ENCODE measurements around the gene ZNF557. TPM values are rescaled to one million over a fixed set of nuclear protein-coding genes. Genes with fewer than 3 reads are reported as not detected.

Gene ZNF557
- total RNA-seq, 1 donor from 2014 or later = 13.5 TPM

DNA sequence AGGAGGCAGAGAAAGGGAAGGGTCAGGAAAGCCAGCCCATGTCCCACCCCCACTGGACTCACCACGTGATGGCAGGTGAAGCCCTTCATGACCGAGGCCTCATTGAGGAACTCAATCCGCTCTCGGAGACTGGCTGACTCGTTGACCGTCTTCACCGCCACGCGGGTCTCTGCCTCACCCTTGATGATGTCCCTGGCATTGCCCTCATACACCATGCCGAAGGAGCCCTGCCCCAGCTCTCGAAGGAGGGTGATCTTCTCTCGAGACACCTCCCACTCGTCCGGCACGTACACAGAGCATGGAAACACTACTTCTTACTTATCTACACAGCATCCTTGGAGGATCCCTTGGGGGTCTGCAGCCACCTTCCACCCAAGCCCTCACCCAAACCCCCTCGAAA is 55.7 kb downstream of the ZNF557 start:
- no peaks in the 10 kb centered on the region for H3K27me3 Mint-ChIP-seq (ENCODE audit: unreplicated experiment)
- no peak overlapping the region for H3K27ac Mint-ChIP-seq (ENCODE audit: unreplicated experiment)
- H3K4me1 Mint-ChIP-seq (ENCODE audit: unreplicated experiment) = no peaks in the 10 kb centered on the region
- H3K9me3 Mint-ChIP-seq (ENCODE audit: unreplicated experiment) = peaks cover 8% of the 10 kb centered on the region
- TF ChIP-seq, protein P1, sequence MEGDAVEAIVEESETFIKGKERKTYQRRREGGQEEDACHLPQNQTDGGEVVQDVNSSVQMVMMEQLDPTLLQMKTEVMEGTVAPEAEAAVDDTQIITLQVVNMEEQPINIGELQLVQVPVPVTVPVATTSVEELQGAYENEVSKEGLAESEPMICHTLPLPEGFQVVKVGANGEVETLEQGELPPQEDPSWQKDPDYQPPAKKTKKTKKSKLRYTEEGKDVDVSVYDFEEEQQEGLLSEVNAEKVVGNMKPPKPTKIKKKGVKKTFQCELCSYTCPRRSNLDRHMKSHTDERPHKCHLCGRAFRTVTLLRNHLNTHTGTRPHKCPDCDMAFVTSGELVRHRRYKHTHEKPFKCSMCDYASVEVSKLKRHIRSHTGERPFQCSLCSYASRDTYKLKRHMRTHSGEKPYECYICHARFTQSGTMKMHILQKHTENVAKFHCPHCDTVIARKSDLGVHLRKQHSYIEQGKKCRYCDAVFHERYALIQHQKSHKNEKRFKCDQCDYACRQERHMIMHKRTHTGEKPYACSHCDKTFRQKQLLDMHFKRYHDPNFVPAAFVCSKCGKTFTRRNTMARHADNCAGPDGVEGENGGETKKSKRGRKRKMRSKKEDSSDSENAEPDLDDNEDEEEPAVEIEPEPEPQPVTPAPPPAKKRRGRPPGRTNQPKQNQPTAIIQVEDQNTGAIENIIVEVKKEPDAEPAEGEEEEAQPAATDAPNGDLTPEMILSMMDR (IDR thresholded peaks at IDR 0.05) = no peak
- no peak for DNase-seq (ENCODE audit: extremely low spot score, unreplicated experiment)
- H3K36me3 Mint-ChIP-seq (ENCODE audit: unreplicated experiment) = peaks cover 62% of the 10 kb centered on the region
- no peak overlapping the region for H3K4me3 Mint-ChIP-seq (ENCODE audit: unreplicated experiment)

- H3K27ac Mint-ChIP-seq (ENCODE audit: unreplicated experiment) = no peak overlapping the region
- H3K4me3 Mint-ChIP-seq (ENCODE audit: unreplicated experiment) = no peak overlapping the region
- TF ChIP-seq, protein P1 (IDR thresholded peaks at IDR 0.05) = no peak
- H3K27me3 Mint-ChIP-seq (ENCODE audit: unreplicated experiment) = no peaks in the 10 kb centered on the region
- no peaks in the 10 kb centered on the region for H3K4me1 Mint-ChIP-seq (ENCODE audit: unreplicated experiment)
- no peak for DNase-seq (ENCODE audit: extremely low spot score, unreplicated experiment)
- peaks cover 8% of the 10 kb centered on the region for H3K9me3 Mint-ChIP-seq (ENCODE audit: unreplicated experiment)
- peaks cover 61% of the 10 kb centered on the region for H3K36me3 Mint-ChIP-seq (ENCODE audit: unreplicated experiment)
These were observed 56.6 kb downstream of the ZNF557 start for GRCh38 chr19:7126132-7126531.

DNA sequence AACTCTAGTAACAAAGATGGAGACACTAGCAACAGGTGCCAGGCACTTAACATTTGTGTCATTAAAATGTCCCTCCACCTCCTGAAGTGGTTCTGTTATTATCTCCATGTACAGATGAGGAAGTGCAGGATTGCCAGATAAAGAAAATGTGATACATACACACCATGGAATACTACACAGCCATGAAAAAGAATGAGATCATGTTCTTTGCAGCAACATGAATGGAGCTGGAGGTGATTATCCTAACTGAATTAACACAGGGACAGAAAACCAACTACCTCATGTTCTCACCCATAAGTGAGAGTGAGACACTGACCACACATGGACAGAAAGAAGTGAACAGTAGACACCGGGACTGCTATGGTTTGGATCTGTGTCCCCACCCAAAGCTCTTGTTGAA is 60.5 kb downstream of the ZNF557 start:
- no peaks in the 10 kb centered on the region for H3K27me3 Mint-ChIP-seq (ENCODE audit: unreplicated experiment)
- peaks cover 44% of the 10 kb centered on the region for H3K36me3 Mint-ChIP-seq (ENCODE audit: unreplicated experiment)
- no peak overlapping the region for H3K27ac Mint-ChIP-seq (ENCODE audit: unreplicated experiment)
- H3K4me1 Mint-ChIP-seq (ENCODE audit: unreplicated experiment) = peaks cover 1% of the 10 kb centered on the region
- H3K9me3 Mint-ChIP-seq (ENCODE audit: unreplicated experiment) = peaks cover 4% of the 10 kb centered on the region
- TF ChIP-seq, protein P1 (IDR thresholded peaks at IDR 0.05) = no peak
- DNase-seq (ENCODE audit: extremely low spot score, unreplicated experiment) = no peak
- no peak overlapping the region for H3K4me3 Mint-ChIP-seq (ENCODE audit: unreplicated experiment)

GRCh38 chr19:7132054-7132453 is 62.6 kb downstream of the ZNF557 start:
- TF ChIP-seq, protein P1 (IDR thresholded peaks at IDR 0.05) = no peak
- Mint-ChIP-seq H3K27me3 (ENCODE audit: unreplicated experiment) (no peaks in the 10 kb centered on the region), H3K4me3 (ENCODE audit: unreplicated experiment) (no peak overlapping the region), H3K36me3 (ENCODE audit: unreplicated experiment) (peaks cover 28% of the 10 kb centered on the region), H3K4me1 (ENCODE audit: unreplicated experiment) (peaks cover 1% of the 10 kb centered on the region), H3K27ac (ENCODE audit: unreplicated experiment) (no peak overlapping the region), H3K9me3 (ENCODE audit: unreplicated experiment) (no peaks in the 10 kb centered on the region)
- DNase-seq (ENCODE audit: extremely low spot score, unreplicated experiment) = no peak

- TF ChIP-seq, protein P1 (IDR thresholded peaks at IDR 0.05) = no peak
- peaks cover 1% of the 10 kb centered on the region for H3K4me1 Mint-ChIP-seq (ENCODE audit: unreplicated experiment)
- no peak overlapping the region for H3K27ac Mint-ChIP-seq (ENCODE audit: unreplicated experiment)
- H3K36me3 Mint-ChIP-seq (ENCODE audit: unreplicated experiment) = peaks cover 27% of the 10 kb centered on the region
- DNase-seq (ENCODE audit: extremely low spot score, unreplicated experiment) = no peak
- no peaks in the 10 kb centered on the region for H3K27me3 Mint-ChIP-seq (ENCODE audit: unreplicated experiment)
- no peaks in the 10 kb centered on the region for H3K9me3 Mint-ChIP-seq (ENCODE audit: unreplicated experiment)
- H3K4me3 Mint-ChIP-seq (ENCODE audit: unreplicated experiment) = no peak overlapping the region
These were observed 67.6 kb downstream of the ZNF557 start for GRCh38 chr19:7137120-7137519.

Other genes with a start within 250 kb of the ZNF557 start
- not detected in 2 replicates for gene ADGRE1, start 182.1 kb upstream of the ZNF557 start, total RNA-seq
- gene MBD3L2B, start 48.3 kb upstream of the ZNF557 start, total RNA-seq = not detected in 2 replicates
- gene MBD3L5, start 39.1 kb upstream of the ZNF557 start, total RNA-seq = not detected in 2 replicates
- not detected in 2 replicates for gene MBD3L4, start 29.5 kb upstream of the ZNF557 start, total RNA-seq
- not detected in 2 replicates for gene MBD3L2, start 20.4 kb upstream of the ZNF557 start, total RNA-seq
- not detected in 2 replicates for gene MBD3L3, start 11.0 kb upstream of the ZNF557 start, total RNA-seq
- 27.3 and 30.7 TPM in 2 replicates for gene INSR, start 224.7 kb downstream of the ZNF557 start, total RNA-seq

Measured in osteocyte (in vitro differentiated cells).